Testis (tissue), 3 donors: ENCODE results near the gene GBA3. TPM values are rescaled to one million over a fixed set of nuclear protein-coding genes. Genes with fewer than 3 reads are reported as not detected.

ENCODE experiments used
- DNase-seq: peaks from one replicate; pipeline ENCODE4 v3.0.0-alpha.2; 2019
- H3K27ac ChIP-seq, 2 donors: fragments of 200-600 bp; sonication (generic); one replicate each; pipeline ENCODE4 v1.5.1; 2019
- H3K27me3 ChIP-seq: fragments of 200-600 bp; sonication (generic); one replicate; pipeline ENCODE4 v1.5.1; 2019
- H3K36me3 ChIP-seq: fragments of 200-600 bp; sonication (generic); one replicate; pipeline ENCODE4 v1.5.1; 2017; ENCODE audit warnings: low read depth; ENCODE audit errors: missing control alignments
- H3K4me1 ChIP-seq: fragments of 200-600 bp; sonication (generic); one replicate; pipeline ENCODE4 v1.5.1; 2019
- H3K4me3 ChIP-seq, 2 donors: fragments of 200-600 bp; sonication (generic); one replicate each; pipeline ENCODE4 v1.5.1; 2017 to 2019
- H3K9me3 ChIP-seq: fragments of 200-600 bp; sonication (generic); one replicate; pipeline ENCODE4 v1.5.1; 2017
- CTCF ChIP-seq, 3 experiments: fragments of 450-650 bp in 2 of 3; fragments of 200-600 bp in 1 of 3; sonication (generic) in 1 of 3; IDR thresholded peaks; one replicate each; pipeline ENCODE4 v1.5.1; 2016 to 2019; ENCODE audit warnings: antibody characterized with exemption in 3 of 3, mild to moderate bottlenecking in 2 of 3, moderate library complexity in 1 of 3
- POLR2A ChIP-seq: fragments of 450-650 bp; IDR thresholded peaks from one replicate; pipeline ENCODE4 v1.6.1; 2017; ENCODE audit warnings: antibody characterized with exemption, mild to moderate bottlenecking, moderate library complexity
- WGBS, 2 donors: methylation state at CpG; one replicate each; pipeline ENCODE4 v1.1.5; 2018; 5-methylcytosine and 5-hydroxymethylcytosine counted together
- intact Hi-C: fragments of 100-400 bp; cut with DNase I; formaldehyde crosslinking; loops from one replicate; pipeline ENCODE4 v1.15.1; 2023; ENCODE audit warnings: low total_unique reads
- polyA plus RNA-seq: library from polyadenylated mRNA; stranded (reverse); fragments of 350-450 nt; fragmentation: Illumina TruSeq; extraction: RNeasy Lipid Tissue Mini Kit (QIAGEN cat#74804); gene quantifications from one replicate; pipeline ENCODE4 v1.2.3, GENCODE V29; 2014; ENCODE audit warnings: low read depth, low replicate concordance; ENCODE audit not compliant: insufficient read depth
- total RNA-seq, 2 donors: library from RNA; depleted of rRNA; stranded (reverse); fragments of >200 nt; gene quantifications; one replicate each; pipeline ENCODE4 v1.2.3, GENCODE V29; 2016

The GBA3 gene
- total and polyA plus RNA-seq, 3 donors from 2014 or later: 3.5 to 5.1 (median 4.9) TPM

- no peak overlapping the region for H3K27ac ChIP-seq
- intact Hi-C loops: no loop called here
- no peaks in the 10 kb centered on the region for H3K9me3 ChIP-seq
- no peak for TF ChIP-seq CTCF (IDR thresholded peaks at IDR 0.05)
- no peak for TF ChIP-seq POLR2A
- 80 to 93% methylated on average over 2 of the region's 2 CpGs for WGBS, 2 donors
- H3K4me3 ChIP-seq: no peak overlapping the region
- no peaks in the 10 kb centered on the region for H3K4me1 ChIP-seq
- H3K27me3 ChIP-seq: no peaks in the 10 kb centered on the region
- H3K36me3 ChIP-seq: no peaks in the 10 kb centered on the region
- no peak for DNase-seq
Measured at GRCh38 chr4:22790631-22791030, 97.9 kb downstream of the GBA3 start.

- Histone ChIP-seq H3K9me3 (no peaks in the 10 kb centered on the region), H3K4me3 (no peak overlapping the region), H3K27me3 (no peaks in the 10 kb centered on the region), H3K27ac (no peak overlapping the region), H3K36me3 (no peaks in the 10 kb centered on the region), H3K4me1 (no peaks in the 10 kb centered on the region)
- TF ChIP-seq POLR2A: no peak
- TF ChIP-seq CTCF (IDR thresholded peaks at IDR 0.05): no peak
- WGBS, 2 donors: 75 to 76% methylated on average over 5 of the region's 5 CpGs
- no peak for DNase-seq
- intact Hi-C loops: no loop called here
Measured at GRCh38 chr4:22794732-22795131, 102.0 kb downstream of the GBA3 start.

GRCh38 chr4:22801391-22801790 lies 108.7 kb downstream of the GBA3 start:
- no peak overlapping the region for H3K27ac ChIP-seq
- no peak overlapping the region for H3K4me3 ChIP-seq
- H3K9me3 ChIP-seq: no peaks in the 10 kb centered on the region
- no peak for DNase-seq
- no peaks in the 10 kb centered on the region for H3K36me3 ChIP-seq
- no peak for TF ChIP-seq POLR2A
- no peak for TF ChIP-seq CTCF (IDR thresholded peaks at IDR 0.05)
- no peaks in the 10 kb centered on the region for H3K27me3 ChIP-seq
- intact Hi-C loops: no loop called here
- no peaks in the 10 kb centered on the region for H3K4me1 ChIP-seq

- no peaks in the 10 kb centered on the region for H3K9me3 ChIP-seq
- 69 to 86% methylated on average over 4 of the region's 4 CpGs for WGBS, 2 donors
- intact Hi-C loops: no loop called here
- H3K27ac ChIP-seq: no peak overlapping the region
- no peaks in the 10 kb centered on the region for H3K27me3 ChIP-seq
- no peak overlapping the region for H3K4me3 ChIP-seq
- TF ChIP-seq POLR2A (no peak), CTCF (IDR thresholded peaks at IDR 0.05) (no peak)
- H3K4me1 ChIP-seq: no peaks in the 10 kb centered on the region
- DNase-seq: no peak
- H3K36me3 ChIP-seq: no peaks in the 10 kb centered on the region
Measured at GRCh38 chr4:22802876-22803275, 110.1 kb downstream of the GBA3 start.

- no peaks in the 10 kb centered on the region for H3K27me3 ChIP-seq
- H3K9me3 ChIP-seq: no peaks in the 10 kb centered on the region
- 86 to 87% methylated on average over 3 of the region's 3 CpGs for WGBS, 2 donors
- TF ChIP-seq POLR2A (no peak), CTCF (IDR thresholded peaks at IDR 0.05) (no peak)
- intact Hi-C loops: no loop called here
- no peak overlapping the region for H3K4me3 ChIP-seq
- H3K27ac ChIP-seq: no peak overlapping the region
- no peak for DNase-seq
- no peaks in the 10 kb centered on the region for H3K36me3 ChIP-seq
- H3K4me1 ChIP-seq: no peaks in the 10 kb centered on the region
Measured at GRCh38 chr4:22803512-22803911, 110.8 kb downstream of the GBA3 start.
